ENCODE data around the gene ATP5ME.

DNA sequence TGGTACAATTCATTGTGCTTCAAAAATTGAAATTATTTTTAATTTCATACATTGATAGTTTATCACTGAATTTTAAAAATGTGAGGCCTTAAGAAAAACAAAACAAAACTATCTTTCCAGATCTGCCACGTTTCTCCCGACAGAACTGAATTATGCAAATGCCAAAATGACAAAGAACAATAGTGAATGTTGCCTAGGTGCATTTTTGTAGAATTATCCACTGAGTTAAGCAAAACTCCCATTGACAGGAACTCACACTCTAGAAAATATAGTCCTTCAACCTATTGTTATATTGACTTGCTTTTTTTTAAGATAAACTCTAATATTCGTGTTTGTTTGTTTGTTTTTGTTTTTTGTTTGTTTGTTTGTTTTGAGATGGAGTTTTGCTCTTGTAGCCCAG, 38.0 kb upstream of the ATP5ME start:
- TF ChIP-seq, protein P1, sequence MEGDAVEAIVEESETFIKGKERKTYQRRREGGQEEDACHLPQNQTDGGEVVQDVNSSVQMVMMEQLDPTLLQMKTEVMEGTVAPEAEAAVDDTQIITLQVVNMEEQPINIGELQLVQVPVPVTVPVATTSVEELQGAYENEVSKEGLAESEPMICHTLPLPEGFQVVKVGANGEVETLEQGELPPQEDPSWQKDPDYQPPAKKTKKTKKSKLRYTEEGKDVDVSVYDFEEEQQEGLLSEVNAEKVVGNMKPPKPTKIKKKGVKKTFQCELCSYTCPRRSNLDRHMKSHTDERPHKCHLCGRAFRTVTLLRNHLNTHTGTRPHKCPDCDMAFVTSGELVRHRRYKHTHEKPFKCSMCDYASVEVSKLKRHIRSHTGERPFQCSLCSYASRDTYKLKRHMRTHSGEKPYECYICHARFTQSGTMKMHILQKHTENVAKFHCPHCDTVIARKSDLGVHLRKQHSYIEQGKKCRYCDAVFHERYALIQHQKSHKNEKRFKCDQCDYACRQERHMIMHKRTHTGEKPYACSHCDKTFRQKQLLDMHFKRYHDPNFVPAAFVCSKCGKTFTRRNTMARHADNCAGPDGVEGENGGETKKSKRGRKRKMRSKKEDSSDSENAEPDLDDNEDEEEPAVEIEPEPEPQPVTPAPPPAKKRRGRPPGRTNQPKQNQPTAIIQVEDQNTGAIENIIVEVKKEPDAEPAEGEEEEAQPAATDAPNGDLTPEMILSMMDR (IDR thresholded peaks at IDR 0.05), result no peak
- no peak for TF ChIP-seq POLR2A (IDR thresholded peaks at IDR 0.05)

All from heart left ventricle (tissue), 13 donors.